ENCODE results near the gene ARID5B. TPM values are rescaled to one million over a fixed set of nuclear protein-coding genes. Genes with fewer than 3 reads are reported as not detected.

Gene ARID5B
- total RNA-seq, 1 experiment from 2014 or later: 0.04 TPM

- Histone ChIP-seq H2AFZ (ENCODE audit: low read length) (no peak overlapping the region), H3K23me2 (ENCODE audit: insufficient read length, low read depth, low read length, poor library complexity, severe bottlenecking) (no peaks in the 10 kb centered on the region), H4K5ac (ENCODE audit: insufficient read length, low read depth, low read length) (no peak overlapping the region), H3K79me1 (ENCODE audit: insufficient read depth, low read depth, low read length, poor library complexity, severe bottlenecking) (no peaks in the 10 kb centered on the region), H3K18ac (ENCODE audit: insufficient read length, low read depth, low read length) (no peak overlapping the region), H2BK20ac (ENCODE audit: low read depth, low read length, poor library complexity, severe bottlenecking) (no peak overlapping the region), H2BK12ac (ENCODE audit: insufficient read length, low read depth, low read length) (no peak overlapping the region), H3K56ac (ENCODE audit: insufficient read length, low read depth, low read length) (no peak overlapping the region), H3K23ac (ENCODE audit: insufficient read length, low read depth, low read length) (no peak overlapping the region), H4K91ac (ENCODE audit: insufficient read length, low read depth, low read length) (no peak overlapping the region), H2BK5ac (ENCODE audit: insufficient read length, low read length) (no peak overlapping the region), H3K4me2 (ENCODE audit: insufficient read depth, insufficient read length, low read length) (no peak overlapping the region), H2BK15ac (ENCODE audit: low read depth, low read length) (no peak overlapping the region), H4K8ac (replicated peaks; ENCODE audit: insufficient read length, low read depth, low read length) (no peak overlapping the region), H2BK120ac (ENCODE audit: low read depth, low read length, poor library complexity, severe bottlenecking) (no peak overlapping the region), H3K9me3 (ENCODE audit: control insufficient read depth, low read depth, low read length) (no peaks in the 10 kb centered on the region), H3K4ac (ENCODE audit: low read depth, low read length) (no peak overlapping the region), H3K14ac (ENCODE audit: insufficient read depth, low read length) (no peak overlapping the region), H3K27ac (ENCODE audit: insufficient read length, low read depth, low read length) (no peak overlapping the region), H3K9ac (ENCODE audit: extremely low read depth, insufficient read length, low read length) (no peak overlapping the region), H3K79me2 (ENCODE audit: insufficient read depth, low read length) (no peaks in the 10 kb centered on the region), H3K27me3 (ENCODE audit: insufficient read depth, low read length) (no peaks in the 10 kb centered on the region), H4K20me1 (ENCODE audit: control insufficient read depth, insufficient read depth, insufficient read length) (no peaks in the 10 kb centered on the region), H2AK5ac (ENCODE audit: insufficient read length, low read length) (no peak overlapping the region), H3K4me1 (ENCODE audit: insufficient read depth, low read length) (no peaks in the 10 kb centered on the region), H3T11ph (ENCODE audit: low read length) (no peak overlapping the region)
- Mint-ChIP-seq H3K27ac (no peak overlapping the region), H3K4me3 (no peak overlapping the region), H3K27me3 (ENCODE audit: low read depth) (0 out of 2 replicates have a peak, but pooled peaks cover 2% of the 10 kb centered on the region), H3K9me3 (peaks cover 0 to 5% of the 10 kb centered on the region in 2 experiments; a peak in 1 of 5 replicates), H3K36me3 (ENCODE audit: insufficient read depth in 1 of 3, low read depth in 3 of 3) (no peaks in the 10 kb centered on the region; a peak in 1 of 7 replicates), H3K4me1 (peaks cover 0 to 7% of the 10 kb centered on the region in 2 experiments; a peak in 1 of 4 replicates)
- TF ChIP-seq, protein P1, sequence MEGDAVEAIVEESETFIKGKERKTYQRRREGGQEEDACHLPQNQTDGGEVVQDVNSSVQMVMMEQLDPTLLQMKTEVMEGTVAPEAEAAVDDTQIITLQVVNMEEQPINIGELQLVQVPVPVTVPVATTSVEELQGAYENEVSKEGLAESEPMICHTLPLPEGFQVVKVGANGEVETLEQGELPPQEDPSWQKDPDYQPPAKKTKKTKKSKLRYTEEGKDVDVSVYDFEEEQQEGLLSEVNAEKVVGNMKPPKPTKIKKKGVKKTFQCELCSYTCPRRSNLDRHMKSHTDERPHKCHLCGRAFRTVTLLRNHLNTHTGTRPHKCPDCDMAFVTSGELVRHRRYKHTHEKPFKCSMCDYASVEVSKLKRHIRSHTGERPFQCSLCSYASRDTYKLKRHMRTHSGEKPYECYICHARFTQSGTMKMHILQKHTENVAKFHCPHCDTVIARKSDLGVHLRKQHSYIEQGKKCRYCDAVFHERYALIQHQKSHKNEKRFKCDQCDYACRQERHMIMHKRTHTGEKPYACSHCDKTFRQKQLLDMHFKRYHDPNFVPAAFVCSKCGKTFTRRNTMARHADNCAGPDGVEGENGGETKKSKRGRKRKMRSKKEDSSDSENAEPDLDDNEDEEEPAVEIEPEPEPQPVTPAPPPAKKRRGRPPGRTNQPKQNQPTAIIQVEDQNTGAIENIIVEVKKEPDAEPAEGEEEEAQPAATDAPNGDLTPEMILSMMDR (conservative IDR thresholded peaks at IDR 0.05): no peak
- DNase-seq: no peak
- no CpG with 5 or more reads among the region's 6 CpGs for WGBS (ENCODE audit: extremely low coverage, insufficient read length, low lambda C conversion rate)
Measured at GRCh38 chr10:61931620-61932332, 30.3 kb downstream of the ARID5B start.
